NCI-H748 (cell line): ENCODE measurements around the gene ZNF581.

Source experiments
- DNase-seq: peaks from one replicate; lab custom pipeline; 2025; ENCODE audit not compliant: unreplicated experiment; lab: John Stamatoyannopoulos, UW

ZNF581 gene

GRCh38 chr19:55678121-55678671 lies 34.7 kb downstream of the ZNF581 start:
- no peak for DNase-seq

GRCh38 chr19:55679343-55680257 lies 36.2 kb downstream of the ZNF581 start:
- DNase-seq: no peak

GRCh38 chr19:55680339-55681130 lies 37.1 kb downstream of the ZNF581 start:
- DNase-seq: no peak

- DNase-seq: no peak
These were observed 38.0 kb downstream of the ZNF581 start for GRCh38 chr19:55681131-55682092.

- DNase-seq: no peak
These were observed 40.2 kb downstream of the ZNF581 start for GRCh38 chr19:55683449-55684261.

- DNase-seq: no peak
These were observed 41.7 kb downstream of the ZNF581 start for GRCh38 chr19:55684946-55685681.

GRCh38 chr19:55685776-55686175 lies 42.3 kb downstream of the ZNF581 start:
- DNase-seq: no peak

- no peak for DNase-seq
These were observed 43.0 kb downstream of the ZNF581 start for GRCh38 chr19:55686311-55687050.

- DNase-seq: no peak
These were observed 44.1 kb downstream of the ZNF581 start for GRCh38 chr19:55687281-55688201.

- DNase-seq: peak; percentile 73
These were observed 45.2 kb downstream of the ZNF581 start for GRCh38 chr19:55688422-55689218.

- DNase-seq: no peak
These were observed 46.1 kb downstream of the ZNF581 start for GRCh38 chr19:55689411-55690108.

GRCh38 chr19:55690109-55690768 lies 46.8 kb downstream of the ZNF581 start:
- DNase-seq: no peak

GRCh38 chr19:55690769-55691545 lies 47.5 kb downstream of the ZNF581 start:
- no peak for DNase-seq
